Measurements from ENCODE around the gene HES1.

DNA sequence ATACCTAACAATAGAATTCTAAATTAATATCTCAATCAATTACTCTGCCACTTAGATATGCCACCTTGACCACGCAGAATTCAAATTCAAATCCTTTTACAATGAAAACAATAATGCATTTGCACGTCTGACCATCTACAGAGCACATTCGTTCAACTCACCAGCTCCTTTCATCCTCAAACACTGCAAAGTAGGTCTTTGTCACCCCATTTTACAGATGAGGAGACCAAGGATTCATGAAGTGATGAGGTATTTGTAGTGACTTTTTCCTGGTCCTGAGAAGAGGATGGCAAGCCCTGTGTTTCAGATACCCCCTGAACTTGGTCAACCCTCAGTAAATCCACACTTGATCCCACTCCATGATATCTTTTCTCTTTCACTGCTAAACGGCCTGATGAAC lies 42.2 kb downstream of the HES1 start:
- TF ChIP-seq, protein P1, sequence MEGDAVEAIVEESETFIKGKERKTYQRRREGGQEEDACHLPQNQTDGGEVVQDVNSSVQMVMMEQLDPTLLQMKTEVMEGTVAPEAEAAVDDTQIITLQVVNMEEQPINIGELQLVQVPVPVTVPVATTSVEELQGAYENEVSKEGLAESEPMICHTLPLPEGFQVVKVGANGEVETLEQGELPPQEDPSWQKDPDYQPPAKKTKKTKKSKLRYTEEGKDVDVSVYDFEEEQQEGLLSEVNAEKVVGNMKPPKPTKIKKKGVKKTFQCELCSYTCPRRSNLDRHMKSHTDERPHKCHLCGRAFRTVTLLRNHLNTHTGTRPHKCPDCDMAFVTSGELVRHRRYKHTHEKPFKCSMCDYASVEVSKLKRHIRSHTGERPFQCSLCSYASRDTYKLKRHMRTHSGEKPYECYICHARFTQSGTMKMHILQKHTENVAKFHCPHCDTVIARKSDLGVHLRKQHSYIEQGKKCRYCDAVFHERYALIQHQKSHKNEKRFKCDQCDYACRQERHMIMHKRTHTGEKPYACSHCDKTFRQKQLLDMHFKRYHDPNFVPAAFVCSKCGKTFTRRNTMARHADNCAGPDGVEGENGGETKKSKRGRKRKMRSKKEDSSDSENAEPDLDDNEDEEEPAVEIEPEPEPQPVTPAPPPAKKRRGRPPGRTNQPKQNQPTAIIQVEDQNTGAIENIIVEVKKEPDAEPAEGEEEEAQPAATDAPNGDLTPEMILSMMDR (IDR thresholded peaks at IDR 0.05) = no peak
- no peak for TF ChIP-seq POLR2A (IDR thresholded peaks at IDR 0.05)

All from right lobe of liver (tissue), 4 donors.